Measurements from ENCODE around the gene COA7. TPM values are rescaled to one million over a fixed set of nuclear protein-coding genes. Genes with fewer than 3 reads are reported as not detected.

The COA7 gene
- total RNA-seq, 2 experiments from 2014 or later, result 7.0 to 26.1 TPM

DNA sequence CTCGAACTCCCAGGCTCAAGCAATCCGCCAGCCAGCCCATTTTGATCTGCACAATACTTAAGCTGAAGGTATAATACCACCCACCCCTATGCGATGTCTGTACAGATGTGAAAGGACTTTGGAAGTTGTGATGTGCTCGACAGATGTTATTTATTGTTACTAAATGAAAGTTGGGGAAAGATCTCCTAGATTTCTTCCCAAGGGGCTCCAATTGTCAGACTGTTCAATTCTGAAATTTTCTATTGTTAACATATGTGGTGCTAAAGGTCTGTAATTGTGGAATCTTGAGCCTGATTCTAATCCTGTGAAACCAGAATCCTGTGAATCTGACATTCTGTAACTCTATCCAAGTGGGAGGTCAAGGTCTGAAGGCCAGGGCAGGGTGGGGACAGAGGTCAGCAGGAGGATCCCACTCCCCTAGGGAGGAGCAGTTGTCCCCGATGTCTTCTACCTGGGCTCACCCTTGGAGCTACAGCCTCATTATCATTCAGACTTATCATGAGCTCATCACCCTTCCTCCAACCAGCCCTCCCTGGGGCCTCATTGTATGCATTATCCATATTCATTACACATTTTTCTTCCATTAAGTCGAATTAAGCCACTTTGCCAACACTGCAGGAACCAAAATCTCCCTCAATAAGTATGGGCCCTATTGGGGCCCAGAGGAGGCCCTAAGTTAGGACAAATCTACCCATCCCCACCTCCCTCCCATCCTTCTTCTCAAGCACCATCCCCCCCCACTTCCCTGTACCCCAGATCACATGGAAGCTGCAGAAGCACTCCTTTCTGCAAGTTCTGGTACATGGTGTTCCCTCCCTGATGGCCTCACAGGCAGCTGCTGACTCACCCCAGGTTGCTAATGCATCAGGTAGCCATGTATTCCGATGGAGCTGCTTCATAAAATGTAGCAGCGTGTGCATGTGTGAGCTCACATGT, 32.9 kb downstream of the COA7 start:
- ChIA-PET POLR2A (interaction anchor here (0.7 kb wide), 2 partner anchors 255 to 377 kb away, joined by 3 read pairs; no protein-coding TSS in a partner anchor), CTCF (ENCODE audit: unreplicated experiment) (interaction anchor here (0.7 to 1.4 kb wide), 2 partner anchors 16 to 265 kb away, joined by 4 to 5 read pairs; no protein-coding TSS in a partner anchor)
- Histone ChIP-seq H3K27ac (ENCODE audit: low read depth, low read length, poor library complexity, severe bottlenecking) (no peak overlapping the region), H3K9me2 (ENCODE audit: insufficient read depth, low read length) (no peaks in the 10 kb centered on the region), H3K79me2 (ENCODE audit: insufficient read depth, low read depth, low read length) (no peaks in the 10 kb centered on the region), H4K20me1 (ENCODE audit: insufficient read depth, low read length) (no peaks in the 10 kb centered on the region), H3K4me3 (ENCODE audit: low read depth, low read length, poor library complexity, severe bottlenecking) (no peak overlapping the region), H3K4me1 (ENCODE audit: insufficient read depth, low read length, poor library complexity, severe bottlenecking) (no peaks in the 10 kb centered on the region), H3K4me2 (ENCODE audit: low read length) (no peak overlapping the region), H3K36me3 (ENCODE audit: insufficient read depth, low read length) (no peaks in the 10 kb centered on the region), H3K9me3 (ENCODE audit: low read length) (no peaks in the 10 kb centered on the region), H2AFZ (ENCODE audit: low read length) (no peak overlapping the region)
- intact Hi-C loops (cut with micrococcal nuclease; ENCODE audit: unreplicated experiment), result loop anchor here (5.0 kb wide), 2 partner anchors 113 to 263 kb away; partner anchors contain the start of genes ORC1, PRPF38A and TUT4
- TF ChIP-seq, protein P1, sequence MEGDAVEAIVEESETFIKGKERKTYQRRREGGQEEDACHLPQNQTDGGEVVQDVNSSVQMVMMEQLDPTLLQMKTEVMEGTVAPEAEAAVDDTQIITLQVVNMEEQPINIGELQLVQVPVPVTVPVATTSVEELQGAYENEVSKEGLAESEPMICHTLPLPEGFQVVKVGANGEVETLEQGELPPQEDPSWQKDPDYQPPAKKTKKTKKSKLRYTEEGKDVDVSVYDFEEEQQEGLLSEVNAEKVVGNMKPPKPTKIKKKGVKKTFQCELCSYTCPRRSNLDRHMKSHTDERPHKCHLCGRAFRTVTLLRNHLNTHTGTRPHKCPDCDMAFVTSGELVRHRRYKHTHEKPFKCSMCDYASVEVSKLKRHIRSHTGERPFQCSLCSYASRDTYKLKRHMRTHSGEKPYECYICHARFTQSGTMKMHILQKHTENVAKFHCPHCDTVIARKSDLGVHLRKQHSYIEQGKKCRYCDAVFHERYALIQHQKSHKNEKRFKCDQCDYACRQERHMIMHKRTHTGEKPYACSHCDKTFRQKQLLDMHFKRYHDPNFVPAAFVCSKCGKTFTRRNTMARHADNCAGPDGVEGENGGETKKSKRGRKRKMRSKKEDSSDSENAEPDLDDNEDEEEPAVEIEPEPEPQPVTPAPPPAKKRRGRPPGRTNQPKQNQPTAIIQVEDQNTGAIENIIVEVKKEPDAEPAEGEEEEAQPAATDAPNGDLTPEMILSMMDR (conservative IDR thresholded peaks at IDR 0.05; ENCODE audit: low read length), result no peak
- no peak for TF ChIP-seq EZH2phosphoT487 (IDR thresholded peaks at IDR 0.05; ENCODE audit: borderline replicate concordance, low read depth, low read length)
- BruUV-seq (replicated peaks), result no TSS peak
- DNase-seq (ENCODE audit: low spot score), result no peak

DNA sequence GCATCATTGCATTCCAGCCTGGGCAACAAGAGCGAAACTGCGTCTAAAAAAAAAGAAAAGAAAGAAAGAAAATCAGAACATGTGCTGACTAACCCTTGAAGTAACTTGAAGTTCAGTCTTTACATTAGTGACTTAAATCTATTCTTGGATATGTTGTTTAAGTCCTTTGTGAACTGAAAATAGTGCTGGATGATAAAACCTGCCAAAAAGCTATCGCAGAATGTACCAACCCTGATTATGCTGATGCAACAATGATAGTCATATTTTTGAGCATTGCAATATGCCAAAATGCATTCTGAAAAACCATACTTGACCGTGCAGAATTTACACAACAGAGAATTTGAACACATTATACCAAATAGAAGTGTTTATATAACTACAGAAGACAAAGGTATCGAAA, 34.4 kb downstream of the COA7 start:
- H2AFZ ChIP-seq (ENCODE audit: low read length), result no peak overlapping the region
- H4K20me1 ChIP-seq (ENCODE audit: insufficient read depth, low read length), result no peaks in the 10 kb centered on the region
- H3K4me3 ChIP-seq (ENCODE audit: low read depth, low read length, poor library complexity, severe bottlenecking), result no peak overlapping the region
- BruUV-seq (replicated peaks), result no TSS peak
- no peak for TF ChIP-seq EZH2phosphoT487 (IDR thresholded peaks at IDR 0.05; ENCODE audit: borderline replicate concordance, low read depth, low read length)
- TF ChIP-seq, protein P1 (conservative IDR thresholded peaks at IDR 0.05; ENCODE audit: low read length), result no peak
- H3K9me3 ChIP-seq (ENCODE audit: low read length), result no peaks in the 10 kb centered on the region
- H3K79me2 ChIP-seq (ENCODE audit: insufficient read depth, low read depth, low read length), result no peaks in the 10 kb centered on the region
- intact Hi-C loops (cut with micrococcal nuclease; ENCODE audit: unreplicated experiment), result no loop called here
- no peaks in the 10 kb centered on the region for H3K9me2 ChIP-seq (ENCODE audit: insufficient read depth, low read length)
- H3K36me3 ChIP-seq (ENCODE audit: insufficient read depth, low read length), result no peaks in the 10 kb centered on the region
- H3K4me1 ChIP-seq (ENCODE audit: insufficient read depth, low read length, poor library complexity, severe bottlenecking), result no peaks in the 10 kb centered on the region
- no peak overlapping the region for H3K27ac ChIP-seq (ENCODE audit: low read depth, low read length, poor library complexity, severe bottlenecking)
- H3K4me2 ChIP-seq (ENCODE audit: low read length), result no peak overlapping the region
- DNase-seq (ENCODE audit: low spot score), result no peak
- CTCF ChIA-PET (ENCODE audit: unreplicated experiment), result no interaction called here
- POLR2A ChIA-PET, result interaction anchor here (1.2 kb wide), 1 partner anchor 25 kb away, joined by 3 read pairs; no protein-coding TSS in a partner anchor

All from OCI-LY7 (cell line).